Measurements from ENCODE around the gene SEC11A. TPM values are rescaled to one million over a fixed set of nuclear protein-coding genes. Genes with fewer than 3 reads are reported as not detected.
A peak's percentile ranks its signal among the peaks of the same experiment; 100 is the strongest.
"Not testable (repeated sequence)": the region's sequence is repeated elsewhere in the genome, so short reads cannot be mapped to it uniquely, and the experiment has no call there.

The SEC11A gene
- total RNA-seq, 1 experiment from 2014 or later: 140 TPM

DNA sequence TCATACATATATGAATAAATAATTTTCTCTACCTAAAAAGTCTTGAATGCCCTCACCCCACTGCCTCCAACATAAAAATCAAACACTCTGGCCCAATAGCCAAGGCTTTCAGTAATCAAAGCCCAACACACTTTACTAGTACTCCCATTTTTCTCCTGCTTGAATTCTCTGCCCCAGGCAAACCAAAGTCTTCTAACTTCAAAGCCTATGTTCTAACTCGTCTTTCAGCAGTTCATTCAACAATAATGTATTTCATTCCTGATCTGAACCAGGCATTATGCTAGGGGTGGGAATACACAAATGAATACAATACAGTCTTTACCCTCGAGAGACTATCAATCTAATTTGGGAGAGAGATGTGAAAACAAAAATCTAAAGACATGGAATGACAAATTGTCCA lies 21.1 kb upstream of the SEC11A start:
- CTCF ChIA-PET: no interaction called here
- no peaks in the 10 kb centered on the region for H3K79me2 ChIP-seq (ENCODE audit: low read length)
- intact Hi-C loops (cut with micrococcal nuclease): no loop called here
- H3K4me3 ChIP-seq (ENCODE audit: low read length): no peak overlapping the region
- H3K27me3 ChIP-seq (ENCODE audit: low read length): no peaks in the 10 kb centered on the region
- no peaks in the 10 kb centered on the region for H3K9me3 ChIP-seq (ENCODE audit: low read length)
- H3F3A ChIP-seq (ENCODE audit: low read length, unreplicated experiment): peaks cover 6% of the 10 kb centered on the region
- DNase-seq (no peak), ATAC-seq (no peak)
- BruUV-seq (replicated peaks): no TSS peak
- H4K20me1 ChIP-seq (ENCODE audit: low read length): no peaks in the 10 kb centered on the region
- no peak overlapping the region for H3K4me2 ChIP-seq (ENCODE audit: low read length)
- TF ChIP-seq EZH2phosphoT487 (IDR thresholded peaks at IDR 0.05; ENCODE audit: borderline replicate concordance, low read length) (no peak), CTCF (conservative IDR thresholded peaks at IDR 0.05; ENCODE audit: low read depth, low read length) (no peak), EZH2 (IDR thresholded peaks at IDR 0.05; ENCODE audit: low read length, unreplicated experiment) (no peak)
- POLR2A ChIA-PET (ENCODE audit: unreplicated experiment): no interaction called here
- no peak overlapping the region for H3K9ac ChIP-seq (ENCODE audit: low read length)
- no peak overlapping the region for H2AFZ ChIP-seq (ENCODE audit: low read length)
- no peak overlapping the region for H3K27ac ChIP-seq (ENCODE audit: low read length)
- H3K4me1 ChIP-seq (ENCODE audit: insufficient read depth, low read length): peaks cover 24% of the 10 kb centered on the region
- no peaks in the 10 kb centered on the region for H3K36me3 ChIP-seq (ENCODE audit: low read depth, low read length)
- H3K9me2 ChIP-seq (replicated peaks; ENCODE audit: low read length): no peaks in the 10 kb centered on the region

DNA sequence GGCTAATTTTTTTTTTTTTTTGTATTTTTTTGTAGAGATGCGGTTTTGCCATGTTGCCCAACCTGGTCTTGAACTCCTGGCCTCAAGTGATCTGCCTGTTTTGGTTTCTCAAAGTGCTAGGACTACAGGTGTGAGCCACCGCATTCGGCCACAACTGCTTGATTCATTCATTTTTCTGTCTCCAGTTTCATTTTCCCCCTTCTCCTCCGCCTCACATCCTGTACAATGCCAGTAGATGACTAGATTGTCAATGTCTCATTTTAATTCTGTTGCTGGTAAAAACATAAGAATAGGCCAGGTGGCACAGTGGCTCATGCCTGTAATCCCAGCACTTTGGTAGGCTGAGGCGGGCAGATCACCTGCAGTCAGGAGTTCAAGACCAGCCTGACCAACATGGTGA lies 20.4 kb upstream of the SEC11A start:
- H3K79me2 ChIP-seq (ENCODE audit: low read length): no peaks in the 10 kb centered on the region
- ATAC-seq: no peak
- H3K4me3 ChIP-seq (ENCODE audit: low read length): no peak overlapping the region
- H3K9me3 ChIP-seq (ENCODE audit: low read length): no peaks in the 10 kb centered on the region
- POLR2A ChIA-PET (ENCODE audit: unreplicated experiment): no interaction called here
- peak overlapping the region; percentile 91; the same call in 1 of the 2 replicates for H3K27ac ChIP-seq (ENCODE audit: low read length)
- H3F3A ChIP-seq (ENCODE audit: low read length, unreplicated experiment): peaks cover 6% of the 10 kb centered on the region
- BruUV-seq (replicated peaks): no TSS peak
- H3K4me1 ChIP-seq (ENCODE audit: insufficient read depth, low read length): peaks cover 24% of the 10 kb centered on the region
- no peak overlapping the region for H3K9ac ChIP-seq (ENCODE audit: low read length)
- intact Hi-C loops (cut with micrococcal nuclease): no loop called here
- H3K36me3 ChIP-seq (ENCODE audit: low read depth, low read length): no peaks in the 10 kb centered on the region
- H2AFZ ChIP-seq (ENCODE audit: low read length): no peak overlapping the region
- DNase-seq: no peak
- CTCF ChIA-PET: interaction anchor here (0.6 kb wide), 1 partner anchor 43 kb away, joined by 6 read pairs; no protein-coding TSS in a partner anchor
- no peak for TF ChIP-seq CTCF (conservative IDR thresholded peaks at IDR 0.05; ENCODE audit: low read depth, low read length)
- TF ChIP-seq EZH2 (IDR thresholded peaks at IDR 0.05; ENCODE audit: low read length, unreplicated experiment): no peak
- no peak for TF ChIP-seq EZH2phosphoT487 (IDR thresholded peaks at IDR 0.05; ENCODE audit: borderline replicate concordance, low read length)
- no peaks in the 10 kb centered on the region for H4K20me1 ChIP-seq (ENCODE audit: low read length)
- no peaks in the 10 kb centered on the region for H3K9me2 ChIP-seq (replicated peaks; ENCODE audit: low read length)
- H3K4me2 ChIP-seq (ENCODE audit: low read length): no peak overlapping the region
- no peaks in the 10 kb centered on the region for H3K27me3 ChIP-seq (ENCODE audit: low read length)

- intact Hi-C loops (cut with micrococcal nuclease); H3K79me2 ChIP-seq (ENCODE audit: low read length); H3K9me3 ChIP-seq (ENCODE audit: low read length); H3F3A ChIP-seq (ENCODE audit: low read length, unreplicated experiment); H4K20me1 ChIP-seq (ENCODE audit: low read length); H3K27me3 ChIP-seq (ENCODE audit: low read length); H3K9me2 ChIP-seq (replicated peaks; ENCODE audit: low read length); H3K36me3 ChIP-seq (ENCODE audit: low read depth, low read length); BruUV-seq (replicated peaks): not testable (repeated sequence)
- peak overlapping the region; percentile 91 for H3K27ac ChIP-seq (ENCODE audit: low read length)
- DNase-seq (peak; percentile 57), ATAC-seq (peak; percentile 66)
- H2AFZ ChIP-seq (ENCODE audit: low read length): peak overlapping the region; percentile 63
- peaks cover 24% of the 10 kb centered on the region for H3K4me1 ChIP-seq (ENCODE audit: insufficient read depth, low read length)
- H3K4me2 ChIP-seq (ENCODE audit: low read length): peak overlapping the region; percentile 79
- H3K9ac ChIP-seq (ENCODE audit: low read length): peak overlapping the region; percentile 42
- CTCF ChIA-PET: interaction anchor here (0.7 kb wide), 1 partner anchor 10 kb away, joined by 11 read pairs; no protein-coding TSS in a partner anchor
- peak overlapping the region; percentile 55; the same call in 1 of the 2 replicates for H3K4me3 ChIP-seq (ENCODE audit: low read length)
- POLR2A ChIA-PET (ENCODE audit: unreplicated experiment): interaction anchor here (0.5 to 0.9 kb wide), 2 partner anchors 19 to 81 kb away, joined by 3 to 7 read pairs; partner anchors contain the start of genes SEC11A and WDR73
These were observed 19.6 kb upstream of the SEC11A start for GRCh38 chr15:84735480-84736061.

Measured in PC-3 (cell line).